Esophagus (tissue), 2 donors: ENCODE results near the gene RCN1. TPM values are rescaled to one million over a fixed set of nuclear protein-coding genes. Genes with fewer than 3 reads are reported as not detected.
"Not testable (repeated sequence)": the region's sequence is repeated elsewhere in the genome, so short reads cannot be mapped to it uniquely, and the experiment has no call there.

Experiments used
- H3K27ac ChIP-seq, 2 donors: one replicate each; pipeline ENCODE4 v1.5.1; 2013; ENCODE audit warnings: low read depth in 2 of 2, mild to moderate bottlenecking in 2 of 2, inconsistent platforms in 1 of 2, low read length in 1 of 2, moderate library complexity in 1 of 2
- H3K27me3 ChIP-seq, 2 donors: one replicate each; pipeline ENCODE4 v1.6.1; 2013; ENCODE audit warnings: low read length in 2 of 2, control low read depth in 1 of 2, mild to moderate bottlenecking in 1 of 2; ENCODE audit not compliant: insufficient read depth in 2 of 2, control insufficient read depth in 1 of 2
- H3K36me3 ChIP-seq, 2 donors: one replicate each; pipeline ENCODE4 v1.6.1; 2013; ENCODE audit warnings: low read length in 1 of 2; ENCODE audit not compliant: control insufficient read depth in 2 of 2, insufficient read depth in 2 of 2
- H3K4me1 ChIP-seq, 2 donors: one replicate each; pipeline ENCODE4 v1.6.1; 2013; ENCODE audit warnings: low read length in 1 of 2; ENCODE audit not compliant: control insufficient read depth in 2 of 2, insufficient read depth in 2 of 2
- H3K4me3 ChIP-seq, 2 donors: one replicate each; pipeline ENCODE4 v1.5.1; 2013; ENCODE audit warnings: low read length in 2 of 2, mild to moderate bottlenecking in 2 of 2, low read depth in 1 of 2, moderate library complexity in 1 of 2
- H3K9me3 ChIP-seq, 2 donors: one replicate each; pipeline ENCODE4 v1.6.1; 2013; ENCODE audit warnings: mild to moderate bottlenecking in 2 of 2, low read depth in 1 of 2, low read length in 1 of 2, moderate library complexity in 1 of 2; ENCODE audit not compliant: control insufficient read depth in 2 of 2, insufficient read depth in 1 of 2
- WGBS, 2 donors: extraction: QIAGEN DNeasy Blood & Tissue Kit; methylation state at CpG; one replicate each; pipeline ENCODE4 v1.1.7; 2013; 5-methylcytosine and 5-hydroxymethylcytosine counted together
- polyA plus RNA-seq, 2 donors: library from polyadenylated mRNA; stranded (reverse); fragments of 200-250 nt; gene quantifications; one replicate each; pipeline ENCODE4 v1.2.3, GENCODE V29; 2013
- donor health status: healthy with polysubstance abuse.
- donor health status: Bipolar disorder and iron deficiency.

Gene RCN1
- polyA plus RNA-seq, 2 donors = 23.5 to 26.6 TPM

GRCh38 chr11:32092581-32093170 lies 1.8 kb downstream of the RCN1 start:
- Histone ChIP-seq H3K36me3 (no peaks in the 10 kb centered on the region), H3K4me3 (peak overlapping the region in 1 of 2 donors; percentile 76), H3K27ac (no peak overlapping the region), H3K27me3 (no peaks in the 10 kb centered on the region), H3K4me1 (peaks cover 0 to 7% of the 10 kb centered on the region in 2 donors), H3K9me3 (no peaks in the 10 kb centered on the region)
- WGBS, 2 donors = 77 to 83% methylated on average over 4 of the region's 4 CpGs

- peaks cover 4 to 11% of the 10 kb centered on the region in 2 donors for H3K36me3 ChIP-seq
- no peaks in the 10 kb centered on the region for H3K27me3 ChIP-seq
- 62 to 86% methylated on average over 1 of the region's 1 CpG for WGBS, 2 donors
- H3K9me3 ChIP-seq = no peaks in the 10 kb centered on the region
- no peak overlapping the region for H3K27ac ChIP-seq
- peaks cover 0 to 7% of the 10 kb centered on the region in 2 donors for H3K4me1 ChIP-seq
- no peak overlapping the region for H3K4me3 ChIP-seq
Measured at GRCh38 chr11:32094923-32095322, 4.0 kb downstream of the RCN1 start.

- Histone ChIP-seq H3K4me3 (no peak overlapping the region), H3K9me3 (no peaks in the 10 kb centered on the region), H3K36me3 (peaks cover 7 to 22% of the 10 kb centered on the region in 2 donors), H3K27ac (no peak overlapping the region), H3K27me3 (no peaks in the 10 kb centered on the region), H3K4me1 (peaks cover 0 to 5% of the 10 kb centered on the region in 2 donors)
- WGBS, 2 donors = 91% methylated on average over 8 of the region's 8 CpGs
Measured at GRCh38 chr11:32098142-32098903, 7.4 kb downstream of the RCN1 start.

GRCh38 chr11:32099516-32099915 lies 8.6 kb downstream of the RCN1 start:
- Histone ChIP-seq H3K4me1 (no peaks in the 10 kb centered on the region), H3K36me3 (peaks cover 7 to 22% of the 10 kb centered on the region in 2 donors), H3K27ac (no peak overlapping the region), H3K9me3 (no peaks in the 10 kb centered on the region), H3K27me3 (no peaks in the 10 kb centered on the region), H3K4me3 (no peak overlapping the region)
- WGBS, 2 donors = 91 to 92% methylated on average over 4 of the region's 4 CpGs

GRCh38 chr11:32100495-32100894 lies 9.6 kb downstream of the RCN1 start:
- 63 to 76% methylated on average over 5 of the region's 5 CpGs for WGBS, 2 donors
- H3K27me3 ChIP-seq = no peaks in the 10 kb centered on the region
- peaks cover 7 to 22% of the 10 kb centered on the region in 2 donors for H3K36me3 ChIP-seq
- no peaks in the 10 kb centered on the region for H3K9me3 ChIP-seq
- no peak overlapping the region for H3K4me3 ChIP-seq
- H3K4me1 ChIP-seq = no peaks in the 10 kb centered on the region
- H3K27ac ChIP-seq = no peak overlapping the region

GRCh38 chr11:32101791-32102190 lies 10.9 kb downstream of the RCN1 start:
- Histone ChIP-seq H3K4me3 (no peak overlapping the region), H3K9me3 (no peaks in the 10 kb centered on the region), H3K27me3 (no peaks in the 10 kb centered on the region), H3K4me1 (no peaks in the 10 kb centered on the region), H3K36me3 (peaks cover 7 to 22% of the 10 kb centered on the region in 2 donors), H3K27ac (no peak overlapping the region)
- 90 to 91% methylated on average over 11 of the region's 11 CpGs for WGBS, 2 donors

- H3K27ac ChIP-seq, H3K4me3 ChIP-seq, H3K9me3 ChIP-seq, H3K27me3 ChIP-seq, H3K4me1 ChIP-seq: not testable (repeated sequence)
- 61 to 75% methylated on average over 9 to 11 of the region's 11 CpGs for WGBS, 2 donors
- H3K36me3 ChIP-seq = peaks cover 7 to 22% of the 10 kb centered on the region in 2 donors
Measured at GRCh38 chr11:32103121-32103719, 12.3 kb downstream of the RCN1 start.

- Histone ChIP-seq H3K4me3 (no peak overlapping the region), H3K9me3 (no peaks in the 10 kb centered on the region), H3K4me1 (no peaks in the 10 kb centered on the region), H3K36me3 (peaks cover 3 to 17% of the 10 kb centered on the region in 2 donors), H3K27ac (no peak overlapping the region), H3K27me3 (no peaks in the 10 kb centered on the region)
- WGBS, 2 donors = 93% methylated on average over 5 of the region's 5 CpGs
Measured at GRCh38 chr11:32103941-32104340, 13.1 kb downstream of the RCN1 start.

- H3K36me3 ChIP-seq = peaks cover 0 to 1% of the 10 kb centered on the region in 2 donors
- no peaks in the 10 kb centered on the region for H3K27me3 ChIP-seq
- H3K4me3 ChIP-seq = no peak overlapping the region
- H3K4me1 ChIP-seq = no peaks in the 10 kb centered on the region
- H3K9me3 ChIP-seq = no peaks in the 10 kb centered on the region
- 87 to 88% methylated on average over 7 of the region's 7 CpGs for WGBS, 2 donors
- no peak overlapping the region for H3K27ac ChIP-seq
Measured at GRCh38 chr11:32105871-32106560, 15.1 kb downstream of the RCN1 start.
